ENCODE measurements around the gene DPH1.

Gene DPH1

GRCh38 chr17:2064980-2065785, 35.2 kb downstream of the DPH1 start (continued):
- no peak for TF ChIP-seq ZNF585B (tag by site-specific recombination; IDR thresholded peaks at IDR 0.05)
- TF ChIP-seq ZNF768 (tag by site-specific recombination; IDR thresholded peaks at IDR 0.05) = no peak
- TF ChIP-seq TCF7L2 (IDR thresholded peaks at IDR 0.05; ENCODE audit: borderline replicate concordance, low read depth, low read length) = no peak
- TF ChIP-seq ZNF549 (tag by site-specific recombination; IDR thresholded peaks at IDR 0.05) = no peak
- TF ChIP-seq KLF17 (tag by site-specific recombination; IDR thresholded peaks at IDR 0.05) = peak; percentile 86; the same call in 1 of the 2 replicates
- TF ChIP-seq CTCF (tag by site-specific recombination; IDR thresholded peaks at IDR 0.05) = peak; percentile 77
- TF ChIP-seq BCL11B (tag by site-specific recombination; IDR thresholded peaks at IDR 0.05; ENCODE audit: low read depth) = no peak
- TF ChIP-seq KLF8 (tag by site-specific recombination; IDR thresholded peaks at IDR 0.05) = peak; percentile 62; the same call in 1 of the 2 replicates
- TF ChIP-seq HOXC10 (CRISPR knock-in tag; IDR thresholded peaks at IDR 0.05) = no peak
- TF ChIP-seq ZNF146 (tag by site-specific recombination; IDR thresholded peaks at IDR 0.05) = no peak
- TF ChIP-seq ZNF121 (tag by site-specific recombination; IDR thresholded peaks at IDR 0.05) = no peak
- no peak for TF ChIP-seq ZNF362 (tag by site-specific recombination; IDR thresholded peaks at IDR 0.05)
- no peak for TF ChIP-seq ZFP37 (tag by site-specific recombination; IDR thresholded peaks at IDR 0.05)
- 0 out of 2 replicates have a peak, but pooled peaks have one; percentile 34 for TF ChIP-seq ZSCAN23 (tag by site-specific recombination; IDR thresholded peaks at IDR 0.05)
- no peak for TF ChIP-seq ZNF398 (tag by site-specific recombination; IDR thresholded peaks at IDR 0.05)
- no peak for TF ChIP-seq SP2 (tag by site-specific recombination; IDR thresholded peaks at IDR 0.05)
- no peak for TF ChIP-seq ZNF707 (tag by site-specific recombination; IDR thresholded peaks at IDR 0.05)
- TF ChIP-seq ZNF202 (tag by site-specific recombination; IDR thresholded peaks at IDR 0.05; ENCODE audit: borderline replicate concordance) = no peak
- TF ChIP-seq YY1 (tag by site-specific recombination; IDR thresholded peaks at IDR 0.05) = no peak
- no peak for TF ChIP-seq AEBP2 (tag by site-specific recombination; IDR thresholded peaks at IDR 0.05; ENCODE audit: borderline replicate concordance)
- no peak for TF ChIP-seq ZSCAN16 (tag by site-specific recombination; IDR thresholded peaks at IDR 0.05)
- no peak for TF ChIP-seq TSHZ1 (tag by site-specific recombination; IDR thresholded peaks at IDR 0.05; ENCODE audit: borderline replicate concordance)
- peak; percentile 51; the same call in 1 of the 2 replicates for TF ChIP-seq ZNF639 (tag by site-specific recombination; IDR thresholded peaks at IDR 0.05)

Measured in HEK293 (cell line).